ENCODE data around the gene SASH1. TPM values are rescaled to one million over a fixed set of nuclear protein-coding genes. Genes with fewer than 3 reads are reported as not detected.

Gene SASH1
- total RNA-seq, 1 experiment from 2014 or later = 33.2 TPM

DNA sequence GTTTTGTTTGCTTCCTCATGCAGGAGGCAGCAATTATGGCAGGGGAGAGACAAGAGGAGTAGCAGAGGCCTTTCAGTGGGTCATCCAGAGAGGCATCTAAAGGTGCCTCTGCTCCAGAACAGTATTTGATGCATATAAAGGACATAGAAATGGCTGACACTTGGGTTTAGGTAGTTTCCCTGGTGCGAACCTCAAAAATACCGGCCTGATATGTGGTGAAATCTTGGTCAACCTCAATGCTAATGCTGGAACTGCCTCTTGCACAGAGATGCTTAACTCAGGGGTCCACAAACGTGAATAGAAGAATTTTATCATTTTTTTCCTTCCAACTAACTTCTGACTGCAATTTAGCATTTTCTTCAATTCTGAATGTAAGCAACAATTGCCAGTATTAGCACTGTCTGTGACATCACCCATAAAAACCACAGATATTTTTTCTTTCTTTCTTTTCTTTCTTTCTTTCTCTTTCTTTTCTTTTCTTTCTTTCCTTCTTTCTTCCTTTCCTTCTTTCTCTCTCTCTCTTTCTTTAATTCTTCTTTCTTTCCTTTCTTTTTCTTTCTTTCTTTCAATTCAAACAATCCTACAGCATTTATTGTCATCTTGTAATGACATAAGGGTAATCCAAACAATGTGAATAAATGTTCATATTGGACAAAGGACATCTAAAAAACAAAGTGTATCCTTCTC is 224.2 kb downstream of the SASH1 start:
- Histone ChIP-seq H2BK12ac (ENCODE audit: insufficient read length, low read depth, low read length) (no peak overlapping the region), H2BK20ac (ENCODE audit: low read depth, low read length, poor library complexity, severe bottlenecking) (no peak overlapping the region), H3K23ac (ENCODE audit: insufficient read length, low read depth, low read length) (no peak overlapping the region), H4K5ac (ENCODE audit: insufficient read length, low read depth, low read length) (no peak overlapping the region), H3K18ac (ENCODE audit: insufficient read length, low read depth, low read length) (no peak overlapping the region), H3K79me2 (ENCODE audit: insufficient read depth, low read length) (no peaks in the 10 kb centered on the region), H3K27ac (ENCODE audit: insufficient read length, low read depth, low read length) (no peak overlapping the region), H3K4ac (ENCODE audit: low read depth, low read length) (no peak overlapping the region), H3K9ac (ENCODE audit: extremely low read depth, insufficient read length, low read length) (no peak overlapping the region), H2AK5ac (ENCODE audit: insufficient read length, low read length) (no peak overlapping the region), H2BK120ac (ENCODE audit: low read depth, low read length, poor library complexity, severe bottlenecking) (no peak overlapping the region), H4K8ac (replicated peaks; ENCODE audit: insufficient read length, low read depth, low read length) (no peak overlapping the region), H3K56ac (ENCODE audit: insufficient read length, low read depth, low read length) (no peak overlapping the region), H3T11ph (ENCODE audit: low read length) (no peak overlapping the region), H3K9me3 (ENCODE audit: control insufficient read depth, low read depth, low read length) (no peaks in the 10 kb centered on the region), H3K23me2 (ENCODE audit: insufficient read length, low read depth, low read length, poor library complexity, severe bottlenecking) (no peaks in the 10 kb centered on the region), H4K91ac (ENCODE audit: insufficient read length, low read depth, low read length) (no peak overlapping the region), H2BK15ac (ENCODE audit: low read depth, low read length) (no peak overlapping the region), H2AFZ (ENCODE audit: low read length) (no peak overlapping the region), H3K4me2 (ENCODE audit: insufficient read depth, insufficient read length, low read length) (no peak overlapping the region), H2BK5ac (ENCODE audit: insufficient read length, low read length) (no peak overlapping the region), H3K27me3 (ENCODE audit: insufficient read depth, low read length) (no peaks in the 10 kb centered on the region), H3K4me1 (ENCODE audit: insufficient read depth, low read length) (no peaks in the 10 kb centered on the region), H3K79me1 (ENCODE audit: insufficient read depth, low read depth, low read length, poor library complexity, severe bottlenecking) (no peaks in the 10 kb centered on the region), H3K14ac (ENCODE audit: insufficient read depth, low read length) (no peak overlapping the region), H4K20me1 (ENCODE audit: control insufficient read depth, insufficient read depth, insufficient read length) (no peaks in the 10 kb centered on the region)
- WGBS (ENCODE audit: extremely low coverage, insufficient read length, low lambda C conversion rate) = no CpG with 5 or more reads among the region's 3 CpGs
- no peak for DNase-seq
- Mint-ChIP-seq H3K36me3 (ENCODE audit: insufficient read depth in 1 of 3, low read depth in 3 of 3) (no peaks in the 10 kb centered on the region), H3K9me3 (no peaks in the 10 kb centered on the region; a peak in 1 of 5 replicates), H3K27ac (no peak overlapping the region), H3K4me3 (no peak overlapping the region), H3K4me1 (no peaks in the 10 kb centered on the region), H3K27me3 (ENCODE audit: low read depth) (peaks cover 8% of the 10 kb centered on the region)
- no peak for TF ChIP-seq CTCF (conservative IDR thresholded peaks at IDR 0.05)
